Activated gamma-delta T cell treated with Interleukin-2 at 50 U/mL for 16 hours (primary cell): ENCODE data around the gene SPATS2.
A peak's percentile ranks its signal among the peaks of the same experiment; 100 is the strongest.
"Not testable (repeated sequence)": the region's sequence is repeated elsewhere in the genome, so short reads cannot be mapped to it uniquely, and the experiment has no call there.

Source experiments
- DNase-seq: peaks from one replicate; pipeline ENCODE4 v3.0.0-alpha.2; 2020

Gene SPATS2

DNA sequence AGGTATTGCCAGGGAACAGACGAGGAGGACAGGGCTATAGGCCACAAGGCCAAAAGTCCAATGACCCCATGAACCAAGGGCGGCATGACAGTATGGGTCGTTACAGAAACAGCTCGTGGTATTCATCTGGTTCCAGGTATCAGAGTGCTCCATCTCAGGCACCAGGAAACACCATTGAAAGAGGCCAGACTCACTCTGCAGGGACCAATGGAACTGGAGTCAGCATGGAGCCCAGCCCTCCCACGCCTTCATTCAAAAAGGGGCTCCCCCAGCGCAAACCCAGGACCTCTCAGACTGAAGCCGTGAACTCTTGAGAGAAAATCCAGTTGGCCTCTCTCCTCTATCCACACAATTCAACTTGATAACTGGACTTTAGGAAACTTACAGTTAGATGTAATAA lies 158.7 kb downstream of the SPATS2 start:
- no peak for DNase-seq

DNA sequence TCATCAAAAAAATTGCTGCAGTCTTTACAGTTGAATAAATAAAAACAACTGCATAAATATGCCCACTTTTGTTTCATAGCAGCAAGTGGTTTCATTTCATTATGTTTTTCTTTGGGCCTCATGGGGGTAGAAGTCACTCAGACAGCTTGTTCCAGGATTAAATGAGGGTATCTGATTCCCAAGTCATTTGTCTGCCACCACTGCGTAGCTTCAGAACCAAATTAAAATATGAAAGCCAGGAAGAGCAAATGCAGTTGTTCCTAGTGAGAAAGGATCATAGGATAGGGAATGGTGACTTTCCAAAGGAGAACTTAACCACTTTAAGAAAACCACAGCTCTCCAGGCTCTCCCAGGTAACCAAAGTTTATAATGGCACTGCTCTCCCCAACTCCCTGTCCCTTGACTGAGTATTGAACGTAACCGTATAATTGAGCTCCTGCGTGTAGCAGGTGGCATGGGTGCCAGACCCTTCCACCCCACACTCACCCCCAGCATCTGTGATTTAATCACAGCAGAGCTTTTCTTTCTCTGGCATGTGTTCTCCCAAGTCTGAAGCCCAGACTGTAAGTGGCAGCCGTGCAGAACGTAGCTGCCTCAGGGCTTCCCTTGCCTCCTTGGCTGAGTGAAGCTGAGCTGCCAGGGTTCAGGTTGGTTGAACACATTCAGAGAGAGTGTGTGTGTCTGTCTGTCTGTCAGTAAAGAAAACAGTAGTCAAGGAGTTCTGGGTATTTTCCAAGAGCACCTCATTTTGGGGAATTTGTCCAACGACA lies 160.3 kb downstream of the SPATS2 start:
- no peak for DNase-seq

DNA sequence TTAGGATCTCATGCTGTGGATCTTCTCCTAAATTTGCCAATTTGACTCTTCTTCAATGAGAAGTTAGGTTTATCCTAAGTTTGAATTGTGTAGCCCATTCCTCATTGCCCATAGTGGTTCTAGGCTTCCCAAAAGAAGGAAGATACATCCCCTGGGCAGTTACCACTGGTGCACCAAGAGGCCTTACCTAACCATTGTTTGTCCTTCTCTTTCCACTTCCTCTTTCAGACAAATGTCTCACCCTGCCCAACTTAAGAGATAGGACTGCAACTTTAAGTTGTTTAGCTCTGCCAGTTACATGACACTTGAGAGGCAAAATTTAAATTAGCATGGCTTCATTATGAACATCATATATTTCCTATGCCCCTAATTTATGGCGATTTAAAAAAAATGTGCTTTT lies 162.2 kb downstream of the SPATS2 start:
- no peak for DNase-seq

DNA sequence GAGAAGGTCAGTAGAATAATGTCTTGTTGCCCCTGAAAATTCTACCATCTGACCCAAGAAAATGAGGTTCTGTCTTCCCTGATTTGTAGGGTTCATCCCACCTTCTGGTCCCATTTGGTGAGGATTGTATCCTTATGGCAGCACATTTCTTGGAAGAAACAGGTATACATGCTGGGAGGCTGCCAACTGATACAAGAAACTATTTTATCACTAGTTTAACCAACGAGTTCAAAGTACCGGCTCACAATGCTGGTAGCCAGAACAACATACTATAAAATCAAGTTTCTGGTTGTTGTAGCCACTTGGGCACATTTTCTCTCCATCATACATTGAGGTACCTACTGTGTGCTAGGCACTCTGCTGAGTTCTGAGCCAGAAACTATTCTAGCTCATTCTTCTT lies 164.5 kb downstream of the SPATS2 start:
- DNase-seq, result no peak

DNA sequence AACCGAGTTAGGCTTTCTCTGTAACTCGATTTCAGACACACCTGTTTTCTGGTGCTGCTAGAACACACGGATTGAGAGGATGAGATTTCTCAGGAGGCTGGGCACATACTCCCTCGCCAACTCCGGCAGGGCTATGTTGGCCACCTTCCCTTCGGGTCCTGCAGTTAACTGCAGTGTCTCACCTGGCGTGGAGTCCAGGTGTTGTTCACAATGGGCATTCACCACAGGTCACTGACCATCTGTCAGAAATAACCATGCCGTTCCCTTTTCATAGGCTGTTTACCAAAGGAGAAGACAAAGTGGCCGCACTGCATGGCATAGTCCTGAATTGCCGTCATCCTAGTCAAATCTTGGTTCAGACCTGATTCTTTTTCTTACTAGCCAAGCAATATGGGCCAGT lies 166.1 kb downstream of the SPATS2 start:
- no peak for DNase-seq

DNA sequence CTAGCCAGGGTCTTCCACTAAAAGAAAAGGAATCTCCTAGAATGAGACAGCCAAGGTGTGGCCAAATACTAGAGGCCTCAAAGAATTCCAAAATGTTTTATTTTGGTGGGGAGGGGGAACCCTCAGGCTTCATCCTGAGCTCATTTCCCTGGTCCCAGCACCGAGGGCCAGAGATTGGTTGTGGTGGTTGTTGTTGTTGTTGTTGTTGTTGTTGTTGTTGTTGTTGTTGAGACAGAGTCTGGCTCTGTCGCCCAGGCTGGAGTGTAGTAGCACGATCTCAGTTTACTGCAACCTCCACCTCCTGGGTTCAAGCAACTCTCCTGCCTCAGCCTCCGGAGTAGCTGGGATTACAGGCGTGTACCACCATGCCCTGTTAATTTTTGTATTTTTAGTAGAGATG lies 166.9 kb downstream of the SPATS2 start:
- DNase-seq, result not testable (repeated sequence)

DNA sequence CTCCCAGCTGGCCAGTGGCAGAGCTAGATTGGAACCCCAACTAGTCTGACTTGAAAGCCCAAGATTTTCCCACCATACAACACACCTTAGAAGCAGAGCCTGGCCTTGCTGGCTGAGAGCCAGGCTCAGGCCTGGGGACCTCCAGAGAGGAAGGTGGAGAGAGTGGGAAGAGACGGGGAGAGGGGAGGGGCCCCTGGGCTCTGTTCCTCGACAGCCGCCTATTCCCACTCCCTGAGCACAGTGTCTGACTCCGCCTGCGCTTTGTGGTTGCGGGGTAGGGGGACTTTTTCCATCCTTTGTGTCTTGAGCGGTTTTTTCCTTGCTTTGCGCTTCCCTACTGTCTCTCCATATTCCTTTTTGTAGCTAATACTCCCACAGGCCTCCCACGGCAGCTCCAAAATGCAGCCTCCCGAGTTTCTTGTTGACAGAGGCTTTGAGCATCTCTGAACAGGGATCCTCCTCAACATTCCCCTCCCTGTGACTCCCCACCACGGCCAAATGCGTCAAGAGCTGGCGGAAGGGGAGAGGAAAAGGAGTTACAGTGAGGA lies 167.5 kb downstream of the SPATS2 start:
- DNase-seq, result no peak

DNA sequence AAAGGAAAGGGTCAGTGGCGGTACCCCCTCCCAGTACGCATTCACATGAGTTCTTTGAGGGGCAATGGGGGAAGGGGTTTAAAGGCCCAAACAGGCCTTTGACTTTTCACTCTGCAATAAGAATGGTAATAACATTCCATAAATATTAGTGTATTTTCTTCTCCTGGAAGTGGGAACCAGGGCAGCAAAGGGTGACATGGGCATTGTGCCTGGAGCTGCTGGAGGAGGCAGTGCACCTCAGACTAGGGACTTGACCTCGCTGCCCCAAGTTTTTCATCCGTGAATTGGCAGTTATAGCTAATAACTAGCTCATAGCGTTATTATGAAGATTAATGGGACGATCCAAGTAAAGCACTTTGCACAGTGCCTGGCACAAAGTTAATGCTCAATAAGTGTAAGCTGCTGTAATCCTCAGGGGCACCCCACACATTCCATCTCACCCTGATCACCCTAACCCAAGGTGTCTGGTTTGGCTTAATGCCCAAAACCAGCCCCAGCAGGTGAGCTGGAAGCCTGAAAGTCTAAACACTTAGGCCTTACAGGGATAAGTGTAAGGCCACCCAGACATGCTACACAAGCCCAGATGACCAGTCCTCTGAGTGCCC lies 168.8 kb downstream of the SPATS2 start:
- DNase-seq, result no peak

DNA sequence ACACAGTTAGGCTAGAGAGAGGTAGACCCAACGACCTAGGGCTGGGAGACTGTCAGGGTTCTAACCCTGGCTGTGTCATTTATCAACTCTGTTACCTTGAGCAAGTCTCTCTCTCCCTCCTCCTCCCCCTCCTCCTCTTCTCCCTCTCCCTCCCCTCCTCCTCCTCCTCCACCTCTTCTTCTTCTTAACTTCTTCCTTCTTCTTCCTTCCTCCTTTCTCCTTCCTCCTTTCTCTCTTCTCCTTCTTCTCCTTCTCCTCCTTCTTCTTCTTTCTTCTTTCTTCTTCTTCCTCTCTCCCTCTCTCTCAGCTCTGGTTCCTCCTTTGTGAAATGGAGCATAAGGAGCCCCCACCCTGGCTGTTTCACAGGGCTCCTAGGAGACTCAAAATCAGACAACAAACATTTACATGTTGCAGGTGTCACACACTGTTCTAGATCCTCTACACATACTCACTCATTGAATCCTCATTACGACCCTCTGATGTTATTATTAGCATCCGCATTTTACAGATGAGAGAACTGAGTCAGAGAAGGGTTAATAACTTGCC lies 169.3 kb downstream of the SPATS2 start:
- no peak for DNase-seq

DNA sequence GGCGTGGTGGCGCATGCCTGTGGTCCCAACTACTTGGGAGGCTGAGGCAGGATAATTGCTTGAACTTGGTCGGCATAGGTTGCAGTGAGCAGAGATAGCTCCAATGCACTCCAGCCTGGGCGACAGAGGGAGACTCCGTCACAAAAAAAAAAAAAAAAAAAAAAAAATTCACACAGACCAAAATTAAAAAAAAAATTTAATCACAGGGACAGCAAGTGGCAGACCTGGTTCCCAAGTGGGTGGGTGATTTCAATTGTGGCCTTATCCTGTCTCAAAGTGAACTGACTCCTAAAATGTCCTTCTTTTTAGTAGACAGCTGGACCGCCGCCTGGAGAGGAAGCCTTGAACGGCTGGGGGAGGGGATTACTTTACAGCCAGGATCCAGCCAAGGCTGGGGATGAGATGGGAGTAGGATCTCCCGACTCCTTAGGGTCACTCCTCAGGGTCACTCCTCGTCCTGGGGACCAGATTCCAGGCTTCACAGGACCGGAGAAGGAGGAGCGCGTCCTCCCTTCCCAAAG lies 170.0 kb downstream of the SPATS2 start:
- no peak for DNase-seq

DNA sequence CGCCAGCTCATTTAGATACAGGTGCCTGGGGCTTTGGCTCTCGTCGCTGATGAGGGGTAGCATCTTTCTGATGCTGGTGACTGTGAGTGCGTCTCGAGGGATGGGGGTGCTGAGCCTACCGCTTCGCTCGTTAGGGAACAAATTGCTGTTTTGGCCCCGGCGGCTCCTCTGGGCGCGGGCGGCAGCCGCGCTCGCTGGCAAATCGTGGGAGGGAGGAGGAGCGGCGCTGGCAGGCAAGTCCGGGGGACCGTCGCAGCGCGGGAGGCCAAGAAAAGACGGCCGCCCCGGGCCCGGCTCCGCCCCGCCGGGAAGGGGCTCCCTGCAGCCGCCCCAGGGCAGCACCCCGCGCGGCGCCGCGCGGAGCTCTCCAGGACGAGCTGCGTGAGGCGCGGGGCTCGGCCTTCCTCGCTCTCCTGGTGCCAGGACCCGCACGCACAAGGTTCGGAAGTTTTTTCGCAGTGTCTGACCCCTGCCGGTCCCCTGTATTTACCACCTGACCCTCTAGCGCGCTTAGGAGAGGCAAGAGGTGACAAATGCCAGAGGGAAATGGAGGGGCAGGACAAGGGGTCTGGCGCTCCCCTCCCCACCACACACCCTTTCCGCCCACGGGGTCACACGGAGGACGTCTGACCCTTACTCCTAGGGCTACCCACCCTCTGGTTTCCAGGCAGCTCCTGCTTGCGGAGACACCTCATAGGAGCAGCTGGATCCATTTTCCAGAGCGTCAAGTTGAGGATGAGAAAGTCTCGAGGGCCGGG lies 170.7 kb downstream of the SPATS2 start:
- no peak for DNase-seq

DNA sequence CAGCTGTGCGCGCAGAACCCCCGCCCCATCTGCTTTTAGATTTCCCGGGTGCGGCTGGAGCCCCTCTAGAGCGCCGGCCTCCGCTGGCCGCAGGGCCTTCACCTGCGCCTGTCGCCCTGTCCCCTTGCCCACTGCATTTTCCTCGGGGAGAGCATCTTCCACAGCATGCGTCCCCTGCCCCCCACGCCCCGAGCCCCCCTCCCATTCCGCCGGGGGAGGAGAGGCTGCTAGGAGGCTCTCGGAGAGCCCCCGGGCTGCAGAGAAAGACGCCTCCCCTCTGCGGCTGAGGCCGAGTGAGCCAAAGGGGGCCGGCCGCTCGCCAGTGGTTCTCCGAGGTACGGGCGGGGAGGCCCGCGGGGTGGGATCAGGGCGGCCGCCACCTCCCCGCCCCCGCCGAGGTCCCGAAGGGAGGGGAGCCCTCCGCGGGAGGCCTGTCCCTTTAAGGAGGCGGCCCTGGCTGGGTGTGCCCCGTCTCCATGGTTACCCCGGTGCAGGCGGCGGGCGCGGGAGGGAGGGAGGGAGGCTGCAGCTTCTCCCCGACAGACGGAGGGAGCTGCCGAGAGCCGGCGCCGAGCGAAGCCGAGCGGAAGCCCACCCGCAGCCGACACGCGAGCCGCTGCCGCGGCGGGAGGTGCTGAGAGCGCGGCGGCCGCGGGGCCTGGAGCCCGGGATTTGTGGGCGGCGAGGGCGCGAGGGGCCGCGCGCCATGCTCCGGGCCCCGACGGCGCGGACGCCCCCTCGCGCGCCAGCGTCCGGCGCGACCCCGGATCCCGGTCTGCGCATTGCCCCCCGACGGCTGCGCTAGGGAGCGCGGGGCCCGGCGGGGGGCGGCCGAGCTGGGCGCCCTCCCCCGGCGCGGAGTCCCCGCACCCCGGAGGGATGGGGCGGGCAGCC lies 171.5 kb downstream of the SPATS2 start, which contains the start of gene KCNH3:
TSS of gene KCNH3 (plus strand) at position 521 of the 894 bp plus-strand sequence. CDS start 387 bp downstream, outside the sequence.
- DNase-seq, result peak; percentile 91

DNA sequence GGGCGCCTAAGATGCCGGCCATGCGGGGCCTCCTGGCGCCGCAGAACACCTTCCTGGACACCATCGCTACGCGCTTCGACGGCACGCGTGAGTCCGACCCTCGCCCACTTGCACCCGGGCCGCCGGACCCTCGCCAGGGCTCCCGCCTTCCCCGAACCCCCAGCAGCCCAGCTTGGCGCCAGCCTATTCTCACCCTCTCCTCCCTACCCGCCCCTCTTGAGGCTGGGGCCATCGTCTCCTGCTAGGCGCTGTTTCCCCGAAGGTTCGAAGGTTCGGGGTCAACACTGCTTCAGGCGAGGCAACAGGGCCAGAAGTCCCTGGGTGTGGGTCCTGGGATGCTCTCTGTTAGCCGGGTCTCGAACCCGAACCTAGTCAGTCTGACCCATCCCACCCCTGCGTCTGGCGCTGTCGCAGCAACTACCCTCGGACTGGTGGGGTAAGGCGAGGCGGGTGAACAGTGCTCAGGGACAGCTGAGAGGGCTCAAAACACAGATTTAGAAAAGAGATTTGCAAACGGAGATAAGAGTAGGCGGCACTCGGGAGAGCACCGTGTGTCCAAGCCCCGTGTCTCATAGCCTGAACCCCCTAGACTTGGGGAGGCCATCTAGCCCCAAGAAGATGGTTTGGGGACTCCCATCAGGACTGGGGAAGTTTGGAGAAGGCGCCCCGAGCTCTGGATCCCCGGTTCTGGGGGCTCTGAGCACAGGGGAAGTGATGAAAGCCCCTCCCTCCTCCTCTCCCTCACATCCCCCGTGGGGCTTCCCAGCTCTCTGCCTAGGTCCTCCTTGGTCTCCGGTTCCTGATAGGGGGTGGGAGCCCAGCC lies 172.4 kb downstream of the SPATS2 start:
- no peak for DNase-seq

DNA sequence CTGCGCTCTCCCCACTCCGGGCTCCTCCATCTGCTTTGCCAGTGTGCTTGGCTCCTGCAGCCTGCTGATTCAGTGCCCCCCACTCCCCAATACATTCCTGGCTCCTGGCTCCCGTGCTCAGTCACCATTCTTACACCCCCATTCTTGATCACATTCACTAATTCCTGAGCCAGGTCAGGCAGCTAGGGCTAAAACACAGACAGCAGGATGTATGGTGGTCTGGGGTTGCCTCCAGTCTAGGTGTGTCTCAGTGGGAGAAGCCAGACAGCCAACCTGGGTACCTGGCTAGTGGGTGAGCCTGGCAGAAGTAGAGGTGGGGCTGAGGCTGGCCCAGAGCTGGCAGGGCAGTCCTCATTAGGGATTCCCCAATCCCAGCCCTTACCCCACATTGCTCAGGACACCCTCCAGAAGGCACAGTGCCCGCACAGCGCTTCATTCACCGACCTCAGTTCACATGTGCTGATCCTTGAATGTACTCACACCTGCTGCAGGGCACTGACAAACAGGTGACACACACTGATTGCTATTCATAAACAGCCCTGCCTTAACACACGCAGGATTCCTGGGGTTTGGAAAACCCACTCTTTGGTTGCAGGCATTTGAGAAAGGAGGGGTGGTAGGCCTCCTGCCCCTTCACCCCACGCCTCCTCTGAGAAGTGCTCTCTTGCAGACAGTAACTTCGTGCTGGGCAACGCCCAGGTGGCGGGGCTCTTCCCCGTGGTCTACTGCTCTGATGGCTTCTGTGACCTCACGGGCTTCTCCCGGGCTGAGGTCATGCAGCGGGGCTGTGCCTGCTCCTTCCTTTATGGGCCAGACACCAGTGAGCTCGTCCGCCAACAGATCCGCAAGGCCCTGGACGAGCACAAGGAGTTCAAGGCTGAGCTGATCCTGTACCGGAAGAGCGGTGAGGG lies 173.2 kb downstream of the SPATS2 start:
- DNase-seq, result no peak

DNA sequence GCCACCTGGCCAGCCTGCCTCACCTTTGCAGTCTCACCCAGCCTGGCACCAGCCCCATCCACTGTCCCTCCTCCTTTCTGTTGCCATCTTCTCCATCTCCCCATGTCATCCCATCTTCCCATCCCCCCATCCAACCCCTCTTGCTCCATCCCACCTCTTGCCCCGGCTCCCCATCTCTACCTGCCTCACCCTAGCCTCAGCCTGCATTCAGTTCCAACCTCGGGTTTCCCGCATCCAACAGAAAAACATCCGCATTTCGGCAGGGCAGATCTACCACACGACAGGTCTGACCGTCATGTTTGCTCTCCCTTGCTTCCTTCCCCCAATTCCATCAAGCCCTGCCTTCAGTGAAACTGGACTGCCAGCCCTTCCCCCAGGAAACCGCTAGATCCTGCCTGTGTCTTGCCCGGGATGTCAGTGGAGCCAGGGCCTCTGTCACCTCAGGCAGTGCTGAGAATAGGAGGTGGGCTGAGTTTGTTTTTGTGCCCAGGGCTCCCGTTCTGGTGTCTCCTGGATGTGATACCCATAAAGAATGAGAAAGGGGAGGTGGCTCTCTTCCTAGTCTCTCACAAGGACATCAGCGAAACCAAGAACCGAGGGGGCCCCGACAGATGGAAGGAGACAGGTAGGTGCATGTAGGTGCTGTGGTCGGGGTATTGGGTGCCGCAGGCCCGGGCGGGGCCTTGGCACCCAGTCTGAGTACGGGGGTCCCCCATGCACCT lies 174.0 kb downstream of the SPATS2 start:
- no peak for DNase-seq

DNA sequence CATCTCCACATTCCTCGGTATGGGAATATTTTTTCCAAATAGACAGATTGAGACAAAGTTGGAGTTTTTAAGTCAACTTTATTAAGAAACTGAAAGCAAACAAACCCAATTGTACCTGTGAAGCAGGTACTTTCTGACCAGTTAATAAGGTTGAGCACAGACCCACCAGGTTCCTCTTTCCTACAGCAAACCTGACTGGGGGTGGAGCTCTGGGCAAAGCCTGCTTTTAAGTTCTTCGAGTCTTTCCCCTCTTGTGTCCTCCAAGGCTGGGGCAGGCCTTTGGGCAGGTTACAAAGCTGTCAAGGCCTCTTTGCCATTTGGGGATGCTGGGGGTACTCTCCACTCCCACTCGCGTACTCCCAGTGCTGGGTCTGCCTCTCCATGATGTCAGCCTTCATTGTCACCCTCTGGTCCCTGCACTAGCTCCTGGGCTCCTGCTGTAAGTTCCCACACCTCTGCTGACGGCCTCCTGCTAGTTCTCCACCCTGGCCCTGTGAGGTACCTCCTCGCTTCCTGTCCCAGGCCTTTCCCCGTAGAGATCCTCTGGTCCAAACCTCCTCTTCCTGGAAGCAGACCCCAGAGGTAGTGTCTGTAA lies 174.7 kb downstream of the SPATS2 start:
- DNase-seq, result no peak

DNA sequence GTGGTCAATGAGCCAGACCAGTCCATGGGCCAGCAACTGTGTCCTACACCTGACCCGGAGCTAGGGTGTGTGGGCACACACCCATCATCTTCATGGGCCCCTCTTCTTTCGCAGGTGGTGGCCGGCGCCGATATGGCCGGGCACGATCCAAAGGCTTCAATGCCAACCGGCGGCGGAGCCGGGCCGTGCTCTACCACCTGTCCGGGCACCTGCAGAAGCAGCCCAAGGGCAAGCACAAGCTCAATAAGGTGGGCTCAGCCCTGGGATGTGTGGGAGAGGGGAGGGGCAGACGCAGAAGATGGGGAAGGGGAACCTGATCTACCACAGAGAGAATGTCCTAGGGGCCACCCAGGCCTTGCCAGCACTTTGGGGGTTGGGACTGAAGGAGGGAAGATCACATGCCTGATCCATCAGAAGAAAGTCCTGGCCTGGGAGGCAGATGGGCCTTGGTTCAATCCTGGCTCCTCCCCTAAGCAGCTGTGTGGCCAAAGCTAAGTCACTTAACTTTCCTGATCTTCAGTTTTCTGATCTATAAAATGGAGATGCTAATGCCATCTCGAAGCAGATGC lies 175.4 kb downstream of the SPATS2 start:
- no peak for DNase-seq

DNA sequence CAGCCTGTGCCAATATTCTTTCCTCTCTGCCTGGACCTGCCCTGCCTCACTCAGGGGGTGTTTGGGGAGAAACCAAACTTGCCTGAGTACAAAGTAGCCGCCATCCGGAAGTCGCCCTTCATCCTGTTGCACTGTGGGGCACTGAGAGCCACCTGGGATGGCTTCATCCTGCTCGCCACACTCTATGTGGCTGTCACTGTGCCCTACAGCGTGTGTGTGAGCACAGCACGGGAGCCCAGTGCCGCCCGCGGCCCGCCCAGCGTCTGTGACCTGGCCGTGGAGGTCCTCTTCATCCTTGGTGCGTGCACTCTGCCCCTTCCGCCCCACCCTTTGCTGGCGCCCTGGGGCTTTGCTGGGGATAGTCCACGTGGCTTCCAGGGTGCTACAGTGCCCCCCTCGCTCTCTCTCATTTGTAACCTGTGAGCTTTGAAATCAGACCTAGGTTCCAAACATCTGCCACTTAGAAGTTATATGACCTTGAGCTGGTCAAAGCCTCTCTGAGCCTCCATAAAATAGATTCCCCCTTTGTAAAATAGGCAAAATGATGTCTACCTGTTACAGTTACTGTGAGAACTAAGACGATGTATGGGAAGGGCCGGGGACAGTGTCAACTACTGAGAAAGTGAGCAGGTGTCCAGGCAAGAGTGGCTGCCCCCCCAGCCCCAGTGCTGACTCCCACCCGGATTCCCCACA lies 176.1 kb downstream of the SPATS2 start:
- DNase-seq, result no peak
